ENCODE data around the gene MAP3K9. TPM values are rescaled to one million over a fixed set of nuclear protein-coding genes. Genes with fewer than 3 reads are reported as not detected.

MAP3K9 gene
- total and polyA plus RNA-seq, 8 donors: 2.1 to 7.6 (median 4.9) TPM

DNA sequence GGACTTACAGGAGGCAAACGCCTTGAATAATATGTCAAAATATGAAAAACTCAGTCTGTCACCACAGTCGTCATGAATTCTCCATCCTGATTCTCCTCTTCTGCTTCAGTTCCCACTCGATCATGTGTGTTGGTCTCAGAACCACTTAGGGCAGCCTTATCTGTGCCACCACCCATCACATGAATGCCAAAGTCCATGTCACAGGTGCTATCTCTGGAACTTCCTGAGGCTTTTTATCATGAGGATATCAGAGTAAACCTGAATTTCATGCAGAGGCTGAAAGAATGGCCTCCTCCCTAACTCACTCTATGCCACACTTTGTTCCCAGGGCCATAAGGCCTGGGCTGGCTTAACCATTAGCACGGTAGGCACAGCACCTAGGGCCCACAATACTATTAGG, 28.8 kb upstream of the MAP3K9 start:
- intact Hi-C loops (cut with DNase I): no loop called here
- no peak for FAIRE-seq
- Histone ChIP-seq H3K9me3 (no peaks in the 10 kb centered on the region), H3K27ac (no peak overlapping the region), H3K36me3 (no peaks in the 10 kb centered on the region), H3K4me1 (no peaks in the 10 kb centered on the region), H3K4me3 (no peak overlapping the region), H3K27me3 (no peaks in the 10 kb centered on the region)
- TF ChIP-seq, protein P1, sequence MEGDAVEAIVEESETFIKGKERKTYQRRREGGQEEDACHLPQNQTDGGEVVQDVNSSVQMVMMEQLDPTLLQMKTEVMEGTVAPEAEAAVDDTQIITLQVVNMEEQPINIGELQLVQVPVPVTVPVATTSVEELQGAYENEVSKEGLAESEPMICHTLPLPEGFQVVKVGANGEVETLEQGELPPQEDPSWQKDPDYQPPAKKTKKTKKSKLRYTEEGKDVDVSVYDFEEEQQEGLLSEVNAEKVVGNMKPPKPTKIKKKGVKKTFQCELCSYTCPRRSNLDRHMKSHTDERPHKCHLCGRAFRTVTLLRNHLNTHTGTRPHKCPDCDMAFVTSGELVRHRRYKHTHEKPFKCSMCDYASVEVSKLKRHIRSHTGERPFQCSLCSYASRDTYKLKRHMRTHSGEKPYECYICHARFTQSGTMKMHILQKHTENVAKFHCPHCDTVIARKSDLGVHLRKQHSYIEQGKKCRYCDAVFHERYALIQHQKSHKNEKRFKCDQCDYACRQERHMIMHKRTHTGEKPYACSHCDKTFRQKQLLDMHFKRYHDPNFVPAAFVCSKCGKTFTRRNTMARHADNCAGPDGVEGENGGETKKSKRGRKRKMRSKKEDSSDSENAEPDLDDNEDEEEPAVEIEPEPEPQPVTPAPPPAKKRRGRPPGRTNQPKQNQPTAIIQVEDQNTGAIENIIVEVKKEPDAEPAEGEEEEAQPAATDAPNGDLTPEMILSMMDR (IDR thresholded peaks at IDR 0.05): no peak
- no peak for DNase-seq
- WGBS, 2 donors: 68 to 69% methylated on average over 4 of the region's 4 CpGs
- no peak for ATAC-seq

DNA sequence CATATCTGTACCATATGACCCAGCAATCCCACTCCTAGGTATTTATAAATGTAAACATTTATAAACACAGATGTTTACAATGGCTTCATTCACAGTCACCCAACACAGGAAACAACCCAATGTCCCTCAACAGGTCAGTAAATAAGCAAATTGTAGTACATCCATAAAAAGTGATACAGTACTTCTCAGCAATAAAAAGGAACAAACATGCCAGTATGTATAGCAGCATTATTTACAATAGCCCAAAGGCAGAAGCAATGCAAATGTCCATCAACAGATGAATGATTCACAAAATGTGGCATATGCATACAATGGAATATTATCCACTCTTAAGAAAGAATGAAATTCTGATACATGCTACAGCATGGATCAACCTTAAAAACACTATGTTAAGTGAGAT, 27.6 kb upstream of the MAP3K9 start:
- no peaks in the 10 kb centered on the region for H3K36me3 ChIP-seq
- TF ChIP-seq, protein P1 (IDR thresholded peaks at IDR 0.05): no peak
- peaks cover 0 to 2% (median 0%) of the 10 kb centered on the region in 4 donors for H3K27me3 ChIP-seq
- no peak overlapping the region for H3K4me3 ChIP-seq
- no peaks in the 10 kb centered on the region for H3K4me1 ChIP-seq
- DNase-seq (no peak), FAIRE-seq (no peak), ATAC-seq (no peak)
- no peak overlapping the region for H3K27ac ChIP-seq
- intact Hi-C loops (cut with DNase I): no loop called here
- no peaks in the 10 kb centered on the region for H3K9me3 ChIP-seq

DNA sequence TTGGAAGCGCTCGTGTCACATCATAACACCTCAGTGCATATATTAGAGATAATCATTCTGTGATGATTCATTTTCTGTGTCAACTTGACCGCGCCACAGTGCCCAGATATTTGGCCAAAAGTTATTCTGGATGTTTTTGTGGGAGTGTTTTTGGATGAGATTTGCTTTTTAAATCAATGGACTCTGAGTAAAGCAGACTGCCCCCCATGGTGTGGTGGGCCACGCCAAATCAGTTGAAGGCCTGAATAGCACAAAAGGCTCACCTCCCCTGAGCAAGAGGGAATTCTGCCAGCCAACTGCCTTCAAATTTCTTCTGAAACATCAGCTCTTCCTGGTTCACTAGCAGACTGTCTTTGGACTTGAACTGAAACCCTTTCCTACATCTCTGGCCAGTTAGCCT, 24.6 kb upstream of the MAP3K9 start:
- DNase-seq (no peak), ATAC-seq (no peak), FAIRE-seq (no peak)
- intact Hi-C loops (cut with DNase I): no loop called here
- no peaks in the 10 kb centered on the region for H3K4me1 ChIP-seq
- WGBS, 2 donors: 93 to 94% methylated on average over 5 of the region's 5 CpGs
- peaks cover 0 to 2% (median 0%) of the 10 kb centered on the region in 4 donors for H3K27me3 ChIP-seq
- TF ChIP-seq, protein P1 (IDR thresholded peaks at IDR 0.05): no peak
- no peaks in the 10 kb centered on the region for H3K36me3 ChIP-seq
- no peaks in the 10 kb centered on the region for H3K9me3 ChIP-seq
- no peak overlapping the region for H3K4me3 ChIP-seq
- no peak overlapping the region for H3K27ac ChIP-seq

DNA sequence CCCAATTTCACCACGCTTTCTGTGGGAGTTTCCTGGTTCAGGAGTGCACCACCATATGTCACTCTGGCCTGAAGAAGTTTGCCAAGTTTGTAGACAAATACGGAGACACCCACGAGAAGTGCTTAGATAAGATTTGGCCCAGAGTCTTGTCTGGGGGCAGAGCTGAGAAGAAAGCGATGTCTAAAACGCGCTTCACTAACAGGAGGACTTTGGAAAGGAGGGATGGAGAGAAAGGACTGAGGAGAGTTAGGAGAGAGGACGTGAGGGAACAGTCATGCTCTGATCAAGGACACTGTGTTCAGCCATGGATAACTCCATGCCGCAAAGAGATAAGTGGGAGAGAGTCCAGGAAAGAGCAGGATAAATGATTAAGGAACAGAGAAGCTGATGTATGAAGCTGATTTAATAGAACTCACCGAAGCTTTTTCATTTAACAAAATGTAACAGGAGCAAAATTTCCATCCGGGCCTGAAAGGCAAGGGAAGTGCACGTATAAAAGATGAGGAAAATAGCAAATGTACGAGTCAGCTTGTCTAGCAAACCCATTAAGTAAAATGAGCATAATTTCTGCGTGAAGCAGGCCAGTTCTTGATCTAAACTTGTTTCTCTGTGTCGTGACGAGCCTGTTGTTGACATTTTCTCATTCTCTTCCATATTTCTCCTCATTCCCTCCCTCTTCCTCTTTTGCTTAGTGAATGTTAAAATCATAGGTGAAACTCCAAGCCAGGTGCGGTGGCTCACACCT, 23.4 kb upstream of the MAP3K9 start:
- Histone ChIP-seq H3K9me3 (no peaks in the 10 kb centered on the region), H3K27me3 (peaks cover 0 to 2% (median 0%) of the 10 kb centered on the region in 4 donors), H3K27ac (no peak overlapping the region), H3K4me1 (no peaks in the 10 kb centered on the region), H3K36me3 (no peaks in the 10 kb centered on the region), H3K4me3 (no peak overlapping the region)
- no peak for FAIRE-seq
- TF ChIP-seq, protein P1 (IDR thresholded peaks at IDR 0.05): no peak
- WGBS, 2 donors: 63 to 65% methylated on average over 16 of the region's 16 CpGs
- intact Hi-C loops (cut with DNase I): no loop called here
- DNase-seq: no peak
- ATAC-seq: peak in 1 of 4 donors; percentile 16

DNA sequence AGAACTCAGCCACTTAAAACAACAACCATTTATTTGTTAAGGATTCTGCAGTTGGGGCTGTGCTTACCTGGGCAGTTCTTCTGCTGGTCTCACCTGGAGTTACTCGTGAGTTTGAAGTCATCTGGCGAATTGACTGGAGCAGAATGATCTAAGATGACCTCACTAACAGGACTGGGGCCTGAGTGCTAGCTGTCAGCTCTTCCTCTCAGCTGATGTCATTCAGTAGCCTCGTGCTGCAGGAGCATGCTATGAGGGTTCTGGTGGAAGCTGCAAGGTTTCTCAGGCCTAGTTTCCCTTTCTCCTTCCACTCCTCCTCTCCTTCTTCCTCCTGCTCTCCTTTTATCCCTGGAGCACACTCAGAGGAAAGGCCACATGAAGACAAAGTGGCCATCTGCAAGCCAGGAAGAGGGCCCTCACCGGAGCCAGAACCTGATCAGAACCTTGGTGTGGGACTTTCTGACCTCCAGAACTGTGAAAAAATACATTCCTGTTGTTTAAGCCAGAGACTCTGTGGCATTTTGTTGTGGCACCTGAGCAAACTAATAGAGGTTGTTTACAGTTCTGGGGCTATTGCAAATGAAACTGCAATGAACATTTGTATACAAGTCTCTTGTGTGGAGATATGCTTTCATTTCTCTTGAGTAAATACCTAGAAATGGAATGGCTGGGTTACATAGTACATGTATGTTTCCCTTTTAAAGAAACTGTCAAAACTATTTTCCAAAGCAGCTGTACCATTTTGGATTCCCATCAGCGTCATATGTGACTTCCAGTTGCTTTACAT, 21.9 kb upstream of the MAP3K9 start:
- Histone ChIP-seq H3K4me3 (no peak overlapping the region), H3K27ac (no peak overlapping the region), H3K4me1 (no peaks in the 10 kb centered on the region), H3K36me3 (no peaks in the 10 kb centered on the region), H3K9me3 (no peaks in the 10 kb centered on the region), H3K27me3 (peaks cover 0 to 2% (median 0%) of the 10 kb centered on the region in 4 donors)
- TF ChIP-seq, protein P1 (IDR thresholded peaks at IDR 0.05): no peak
- intact Hi-C loops (cut with DNase I): no loop called here
- WGBS, 2 donors: 57 to 62% methylated on average over 5 of the region's 5 CpGs
- FAIRE-seq (no peak), ATAC-seq (no peak), DNase-seq (no peak)

All from pancreas (tissue), 10 donors.